LNCaP clone FGC (cell line): ENCODE results near the gene RAB12.

ENCODE experiments used
- DNase-seq: peaks from one replicate; pipeline ENCODE4 v3.0.0-alpha.2; 2011; ENCODE audit warnings: low read depth
- H3K4me3 ChIP-seq: 2 replicates; pipeline ENCODE4 v1.5.1; 2011; ENCODE audit warnings: mild to moderate bottlenecking, low read depth, low read length, control low read depth
- CTCF ChIP-seq: IDR thresholded peaks from 2 replicates; pipeline ENCODE4 v1.5.1; 2012; ENCODE audit warnings: mild to moderate bottlenecking; ENCODE audit not compliant: control insufficient read depth, insufficient read depth; ENCODE audit errors: extremely low read depth

The RAB12 gene

GRCh38 chr18:8668381-8668780 is 59.1 kb downstream of the RAB12 start:
- DNase-seq = no peak
- TF ChIP-seq CTCF = no peak
- H3K4me3 ChIP-seq = no peak overlapping the region

- no peak overlapping the region for H3K4me3 ChIP-seq
- TF ChIP-seq CTCF = no peak
- no peak for DNase-seq
These were observed 60.3 kb downstream of the RAB12 start for GRCh38 chr18:8669571-8669970.

GRCh38 chr18:8673256-8674209 is 64.3 kb downstream of the RAB12 start:
- TF ChIP-seq CTCF = no peak
- no peak overlapping the region for H3K4me3 ChIP-seq
- no peak for DNase-seq

- DNase-seq = no peak
- TF ChIP-seq CTCF = no peak
These were observed 65.8 kb downstream of the RAB12 start for GRCh38 chr18:8675057-8675456.

GRCh38 chr18:8681196-8681595 is 72.0 kb downstream of the RAB12 start:
- no peak overlapping the region for H3K4me3 ChIP-seq
- no peak for TF ChIP-seq CTCF
- no peak for DNase-seq

More at GRCh38 chr18:8675057-8675456, 65.8 kb downstream of the RAB12 start:
- H3K4me3 ChIP-seq = no peak overlapping the region

GRCh38 chr18:8684577-8684976 is 75.3 kb downstream of the RAB12 start:
- no peak overlapping the region for H3K4me3 ChIP-seq
- no peak for TF ChIP-seq CTCF
- DNase-seq = no peak
